PC-9 (cell line): Measurements from ENCODE around the gene LURAP1L. TPM values are rescaled to one million over a fixed set of nuclear protein-coding genes. Genes with fewer than 3 reads are reported as not detected.

ENCODE experiments used
- BruUV-seq: library from RNA; stranded (reverse); fragments of 400-500 nt; replicated peaks from 2 replicates; lab custom pipeline; 2021; lab: Mats Ljungman, UMichigan
- CTCF ChIA-PET: fragments of 300-600 bp; sonication (Branson Sonifier 250); formaldehyde crosslinking; loops from one replicate; lab custom pipeline; 2022; ENCODE audit warnings: antibody characterized with exemption; lab: Charles Lee
- POLR2A ChIA-PET: fragments of 300-600 bp; sonication (Branson Sonifier 250); formaldehyde crosslinking; loops from one replicate; lab custom pipeline; 2022; ENCODE audit warnings: antibody characterized with exemption; ENCODE audit not compliant: unreplicated experiment; lab: Charles Lee
- DNase-seq, 2 experiments: peaks; one replicate each; pipeline versions ENCODE4 v3.0.0 to v3.0.0-alpha.2; 2015 to 2022; ENCODE audit warnings: mixed read lengths in 1 of 2
- H2AFZ ChIP-seq: fragments of 200-600 bp; sonication (generic); 2 replicates; pipeline ENCODE4 v1.8.1; 2017; ENCODE audit warnings: antibody characterized with exemption
- H3F3A ChIP-seq: fragments of 200-600 bp; sonication (generic); 2 replicates; pipeline ENCODE4 v1.8.1; 2017; ENCODE audit warnings: antibody characterized with exemption, mild to moderate bottlenecking, low read depth; ENCODE audit not compliant: insufficient read depth
- H3K27ac ChIP-seq: fragments of 200-600 bp; sonication (generic); 2 replicates; pipeline ENCODE4 v1.6.1; 2016; ENCODE audit warnings: mixed run types
- H3K27me3 ChIP-seq: fragments of 200-600 bp; sonication (generic); 2 replicates; pipeline ENCODE4 v1.6.1; 2016; ENCODE audit warnings: low read depth, mixed run types; ENCODE audit not compliant: insufficient read depth
- H3K36me3 ChIP-seq: fragments of 200-600 bp; sonication (generic); 2 replicates; pipeline ENCODE4 v1.6.1; 2016; ENCODE audit warnings: low read depth, mixed run types
- H3K4me1 ChIP-seq: fragments of 200-600 bp; sonication (generic); replicated peaks from 2 replicates; pipeline ENCODE4 v1.6.1; 2016; ENCODE audit warnings: mixed run types; ENCODE audit not compliant: insufficient read depth
- H3K4me2 ChIP-seq: fragments of 200-600 bp; sonication (generic); 2 replicates; pipeline ENCODE4 v1.6.1; 2017; ENCODE audit warnings: mixed run types
- H3K4me3 ChIP-seq: fragments of 200-600 bp; sonication (generic); 2 replicates; pipeline ENCODE4 v1.6.1; 2016; ENCODE audit warnings: mixed run types
- H3K79me2 ChIP-seq: fragments of 200-600 bp; sonication (generic); 2 replicates; pipeline ENCODE4 v1.6.1; 2017; ENCODE audit warnings: low read depth, mixed run types
- H3K9me2 ChIP-seq: fragments of 200-600 bp; sonication (generic); 2 replicates; pipeline ENCODE4 v1.8.1; 2017; ENCODE audit warnings: mild to moderate bottlenecking; ENCODE audit not compliant: insufficient read depth
- H3K9me3 ChIP-seq: fragments of 200-600 bp; sonication (generic); 2 replicates; pipeline ENCODE4 v1.8.1; 2016; ENCODE audit warnings: low read depth; ENCODE audit not compliant: insufficient read depth
- H4K20me1 ChIP-seq: fragments of 200-600 bp; sonication (generic); 2 replicates; pipeline ENCODE4 v1.8.1; 2017; ENCODE audit not compliant: insufficient read depth
- EZH2 ChIP-seq: fragments of 200-600 bp; sonication (generic); IDR thresholded peaks from 2 replicates; pipeline ENCODE4 v1.8.0; 2017; ENCODE audit warnings: antibody characterized with exemption, low read depth
- intact Hi-C: fragments of 100-400 bp; cut with micrococcal nuclease; formaldehyde crosslinking; loops from one replicate; pipeline ENCODE4 v1.10.0; 2022; ENCODE audit not compliant: unreplicated experiment
- total RNA-seq: library from RNA; stranded (reverse); gene quantifications from 2 replicates; pipeline ENCODE4 v1.2.3, GENCODE V29; 2021
- TF ChIP-seq, protein P1 (sequence below): fragments of 200-600 bp; sonication (generic); conservative IDR thresholded peaks from 2 replicates; pipeline ENCODE4 v1.6.1; 2017; ENCODE audit warnings: mixed run types, antibody characterized with exemption, mild to moderate bottlenecking, moderate library complexity

The LURAP1L gene
- total RNA-seq, 1 experiment from 2014 or later = 4.1 TPM

DNA sequence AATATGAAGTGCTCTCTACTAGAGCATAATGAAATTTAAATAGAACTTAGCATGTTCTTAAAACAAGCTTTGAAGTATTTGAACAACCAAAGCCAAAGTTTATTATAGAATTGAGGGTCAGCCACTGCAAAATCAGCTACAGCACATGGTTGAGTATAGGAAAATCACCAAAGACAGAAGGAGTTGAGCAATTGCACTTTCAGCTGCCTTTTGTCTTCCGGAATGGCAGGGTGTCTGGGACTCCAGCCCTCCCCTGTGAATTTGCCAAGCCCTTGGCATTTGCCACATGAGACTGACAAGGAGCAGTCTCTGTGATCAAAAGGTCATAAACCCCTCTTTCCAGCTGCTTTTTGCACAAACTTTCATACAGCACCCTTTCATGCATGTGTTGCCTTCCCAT, 8.5 kb upstream of the LURAP1L start:
- intact Hi-C loops = no loop called here
- no peak overlapping the region for H3K4me2 ChIP-seq
- no peaks in the 10 kb centered on the region for H3K79me2 ChIP-seq
- no peak overlapping the region for H3K4me3 ChIP-seq
- TF ChIP-seq, protein P1, sequence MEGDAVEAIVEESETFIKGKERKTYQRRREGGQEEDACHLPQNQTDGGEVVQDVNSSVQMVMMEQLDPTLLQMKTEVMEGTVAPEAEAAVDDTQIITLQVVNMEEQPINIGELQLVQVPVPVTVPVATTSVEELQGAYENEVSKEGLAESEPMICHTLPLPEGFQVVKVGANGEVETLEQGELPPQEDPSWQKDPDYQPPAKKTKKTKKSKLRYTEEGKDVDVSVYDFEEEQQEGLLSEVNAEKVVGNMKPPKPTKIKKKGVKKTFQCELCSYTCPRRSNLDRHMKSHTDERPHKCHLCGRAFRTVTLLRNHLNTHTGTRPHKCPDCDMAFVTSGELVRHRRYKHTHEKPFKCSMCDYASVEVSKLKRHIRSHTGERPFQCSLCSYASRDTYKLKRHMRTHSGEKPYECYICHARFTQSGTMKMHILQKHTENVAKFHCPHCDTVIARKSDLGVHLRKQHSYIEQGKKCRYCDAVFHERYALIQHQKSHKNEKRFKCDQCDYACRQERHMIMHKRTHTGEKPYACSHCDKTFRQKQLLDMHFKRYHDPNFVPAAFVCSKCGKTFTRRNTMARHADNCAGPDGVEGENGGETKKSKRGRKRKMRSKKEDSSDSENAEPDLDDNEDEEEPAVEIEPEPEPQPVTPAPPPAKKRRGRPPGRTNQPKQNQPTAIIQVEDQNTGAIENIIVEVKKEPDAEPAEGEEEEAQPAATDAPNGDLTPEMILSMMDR = no peak
- TF ChIP-seq EZH2 = no peak
- BruUV-seq = no TSS peak
- H3K27me3 ChIP-seq = no peaks in the 10 kb centered on the region
- ChIA-PET CTCF (no interaction called here), POLR2A (no interaction called here)
- no peaks in the 10 kb centered on the region for H3K9me2 ChIP-seq
- H2AFZ ChIP-seq = no peak overlapping the region
- no peak for DNase-seq
- no peaks in the 10 kb centered on the region for H4K20me1 ChIP-seq
- H3K9me3 ChIP-seq = no peaks in the 10 kb centered on the region
- H3K27ac ChIP-seq = no peak overlapping the region
- H3K4me1 ChIP-seq = no peaks in the 10 kb centered on the region
- H3F3A ChIP-seq = no peaks in the 10 kb centered on the region
- H3K36me3 ChIP-seq = no peaks in the 10 kb centered on the region

DNA sequence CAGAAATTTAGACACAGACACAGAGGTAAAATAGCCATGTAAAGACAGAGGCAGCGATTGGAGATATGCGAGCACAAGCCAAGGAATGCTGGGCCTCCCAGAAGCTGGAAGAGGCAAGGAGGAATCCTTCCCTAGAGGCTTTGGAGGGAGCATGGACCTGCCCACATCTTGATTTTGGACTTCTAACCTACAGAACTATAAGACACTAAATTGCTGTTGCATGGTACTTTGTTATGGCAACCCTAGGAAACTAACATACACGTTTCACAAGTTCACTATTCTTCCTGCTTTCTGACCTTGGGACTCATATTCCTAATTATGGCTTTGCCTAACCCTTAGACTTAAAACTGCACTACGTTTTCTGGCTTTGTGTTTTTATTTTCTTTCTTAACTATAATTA, 4.6 kb upstream of the LURAP1L start:
- Histone ChIP-seq H3K27ac (no peak overlapping the region), H4K20me1 (no peaks in the 10 kb centered on the region), H3K9me3 (no peaks in the 10 kb centered on the region), H3K4me1 (peaks cover 11% of the 10 kb centered on the region), H3K4me3 (no peak overlapping the region), H3K79me2 (0 out of 2 replicates have a peak, but pooled peaks cover 1% of the 10 kb centered on the region), H3K9me2 (no peaks in the 10 kb centered on the region), H3K27me3 (no peaks in the 10 kb centered on the region), H3K36me3 (no peaks in the 10 kb centered on the region), H2AFZ (no peak overlapping the region), H3K4me2 (no peak overlapping the region), H3F3A (peaks cover 8% of the 10 kb centered on the region; the same call in 1 of the 2 replicates)
- ChIA-PET POLR2A (no interaction called here), CTCF (no interaction called here)
- intact Hi-C loops = no loop called here
- BruUV-seq = no TSS peak
- TF ChIP-seq EZH2 = no peak
- TF ChIP-seq, protein P1 = no peak
- no peak for DNase-seq

DNA sequence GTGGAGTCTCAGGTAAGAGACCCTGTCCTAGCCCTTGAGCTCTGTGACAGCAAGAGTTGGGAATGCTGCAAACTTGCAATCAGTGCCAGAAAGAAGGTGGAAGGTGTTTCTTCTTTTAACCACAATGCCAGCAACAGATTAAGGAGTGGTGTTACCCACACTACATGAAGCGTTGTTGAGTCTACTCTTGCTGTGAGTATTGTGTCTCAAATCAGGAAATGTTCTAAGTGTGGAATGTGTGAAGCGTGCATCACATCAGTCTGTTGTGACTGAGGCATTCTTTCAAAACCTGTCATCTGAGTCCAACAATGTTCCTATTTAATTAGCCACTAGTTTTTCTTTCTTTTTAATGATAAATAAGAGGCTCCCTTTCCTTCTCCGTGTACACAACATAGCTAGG, 2.9 kb upstream of the LURAP1L start:
- H3K79me2 ChIP-seq = peaks cover 7% of the 10 kb centered on the region; the same call in 1 of the 2 replicates
- no peaks in the 10 kb centered on the region for H3K36me3 ChIP-seq
- H3K4me2 ChIP-seq = peak overlapping the region; percentile 37
- peaks cover 15% of the 10 kb centered on the region for H3K4me1 ChIP-seq
- H3K27me3 ChIP-seq = no peaks in the 10 kb centered on the region
- TF ChIP-seq, protein P1 = no peak
- no peak for TF ChIP-seq EZH2
- H3K27ac ChIP-seq = peak overlapping the region; percentile 49
- no peak overlapping the region for H2AFZ ChIP-seq
- no TSS peak for BruUV-seq
- peaks cover 8% of the 10 kb centered on the region; the same call in 1 of the 2 replicates for H3F3A ChIP-seq
- no peaks in the 10 kb centered on the region for H4K20me1 ChIP-seq
- no peak overlapping the region for H3K4me3 ChIP-seq
- H3K9me3 ChIP-seq = no peaks in the 10 kb centered on the region
- H3K9me2 ChIP-seq = no peaks in the 10 kb centered on the region
- intact Hi-C loops = no loop called here
- ChIA-PET CTCF (no interaction called here), POLR2A (no interaction called here)
- DNase-seq = peak; percentile 8 to 84
